Gastrocnemius medialis (tissue), 4 donors: ENCODE results near the gene PTPRN2.

ENCODE experiments used
- POLR2A ChIP-seq, 2 donors: fragments of 450-650 bp; IDR thresholded peaks; one replicate each; pipeline ENCODE4 v1.6.1; 2017; ENCODE audit warnings: antibody characterized with exemption in 2 of 2, mild to moderate bottlenecking in 2 of 2, moderate library complexity in 2 of 2
- TF ChIP-seq, protein P1 (sequence below), 5 experiments: fragments of 450-650 bp in 3 of 5; fragments of 200-600 bp in 2 of 5; sonication (generic) in 2 of 5; IDR thresholded peaks in 4 of 5; conservative IDR thresholded peaks in 1 of 5; 1 replicate in 4 of 5; 2 replicates in 1 of 5; pipeline ENCODE4 v1.5.1; 2016 to 2019; ENCODE audit warnings: antibody characterized with exemption in 5 of 5, mild to moderate bottlenecking in 3 of 5, moderate library complexity in 3 of 5

- TF ChIP-seq, protein P1, sequence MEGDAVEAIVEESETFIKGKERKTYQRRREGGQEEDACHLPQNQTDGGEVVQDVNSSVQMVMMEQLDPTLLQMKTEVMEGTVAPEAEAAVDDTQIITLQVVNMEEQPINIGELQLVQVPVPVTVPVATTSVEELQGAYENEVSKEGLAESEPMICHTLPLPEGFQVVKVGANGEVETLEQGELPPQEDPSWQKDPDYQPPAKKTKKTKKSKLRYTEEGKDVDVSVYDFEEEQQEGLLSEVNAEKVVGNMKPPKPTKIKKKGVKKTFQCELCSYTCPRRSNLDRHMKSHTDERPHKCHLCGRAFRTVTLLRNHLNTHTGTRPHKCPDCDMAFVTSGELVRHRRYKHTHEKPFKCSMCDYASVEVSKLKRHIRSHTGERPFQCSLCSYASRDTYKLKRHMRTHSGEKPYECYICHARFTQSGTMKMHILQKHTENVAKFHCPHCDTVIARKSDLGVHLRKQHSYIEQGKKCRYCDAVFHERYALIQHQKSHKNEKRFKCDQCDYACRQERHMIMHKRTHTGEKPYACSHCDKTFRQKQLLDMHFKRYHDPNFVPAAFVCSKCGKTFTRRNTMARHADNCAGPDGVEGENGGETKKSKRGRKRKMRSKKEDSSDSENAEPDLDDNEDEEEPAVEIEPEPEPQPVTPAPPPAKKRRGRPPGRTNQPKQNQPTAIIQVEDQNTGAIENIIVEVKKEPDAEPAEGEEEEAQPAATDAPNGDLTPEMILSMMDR (IDR thresholded peaks at IDR 0.05 in 4 of 5, conservative IDR thresholded peaks at IDR 0.05 in 1 of 5): no peak
- TF ChIP-seq POLR2A (IDR thresholded peaks at IDR 0.05): no peak
These were observed at the start of gene PTPRN2 for GRCh38 chr7:158587162-158588084.
